ENCODE data around the gene TPSG1. TPM values are rescaled to one million over a fixed set of nuclear protein-coding genes. Genes with fewer than 3 reads are reported as not detected.
"Not testable (repeated sequence)": the region's sequence is repeated elsewhere in the genome, so short reads cannot be mapped to it uniquely, and the experiment has no call there.

TPSG1 gene
- total RNA-seq, 2 experiments from 2014 or later, result not detected

- DNase-seq; H3K27ac Mint-ChIP-seq; ATAC-seq; H3K9me3 Mint-ChIP-seq (ENCODE audit: low read depth); CTCF ChIA-PET; H3K36me3 Mint-ChIP-seq (ENCODE audit: low read depth); H3K4me1 Mint-ChIP-seq; POLR2A ChIA-PET; intact Hi-C loops (cut with DNase I, micrococcal nuclease); H3K4me3 Mint-ChIP-seq; H3K27me3 Mint-ChIP-seq: not testable (repeated sequence)
Measured at GRCh38 chr16:1225728-1226311, 752 bp upstream of the TPSG1 start.

- CTCF ChIA-PET, result no interaction called here
- intact Hi-C loops (cut with DNase I, micrococcal nuclease), result no loop called here
- no peak for ATAC-seq
- H3K27me3 Mint-ChIP-seq, result no peaks in the 10 kb centered on the region
- no peaks in the 10 kb centered on the region for H3K9me3 Mint-ChIP-seq (ENCODE audit: low read depth)
- no peaks in the 10 kb centered on the region for H3K4me1 Mint-ChIP-seq
- no peak overlapping the region for H3K4me3 Mint-ChIP-seq
- DNase-seq, result no peak
- no peak overlapping the region for H3K27ac Mint-ChIP-seq
- H3K36me3 Mint-ChIP-seq (ENCODE audit: low read depth), result no peaks in the 10 kb centered on the region
- POLR2A ChIA-PET, result no interaction called here
Measured at GRCh38 chr16:1224558-1224957, 510 bp downstream of the TPSG1 start.

GRCh38 chr16:1223355-1224214, 1.5 kb downstream of the TPSG1 start:
- ChIA-PET CTCF (no interaction called here), POLR2A (no interaction called here)
- ATAC-seq, result no peak
- no peaks in the 10 kb centered on the region for H3K9me3 Mint-ChIP-seq (ENCODE audit: low read depth)
- H3K27me3 Mint-ChIP-seq, result no peaks in the 10 kb centered on the region
- no peak overlapping the region for H3K4me3 Mint-ChIP-seq
- intact Hi-C loops (cut with DNase I, micrococcal nuclease), result no loop called here
- no peak overlapping the region for H3K27ac Mint-ChIP-seq
- no peak for DNase-seq
- H3K36me3 Mint-ChIP-seq (ENCODE audit: low read depth), result no peaks in the 10 kb centered on the region
- no peaks in the 10 kb centered on the region for H3K4me1 Mint-ChIP-seq

DNA sequence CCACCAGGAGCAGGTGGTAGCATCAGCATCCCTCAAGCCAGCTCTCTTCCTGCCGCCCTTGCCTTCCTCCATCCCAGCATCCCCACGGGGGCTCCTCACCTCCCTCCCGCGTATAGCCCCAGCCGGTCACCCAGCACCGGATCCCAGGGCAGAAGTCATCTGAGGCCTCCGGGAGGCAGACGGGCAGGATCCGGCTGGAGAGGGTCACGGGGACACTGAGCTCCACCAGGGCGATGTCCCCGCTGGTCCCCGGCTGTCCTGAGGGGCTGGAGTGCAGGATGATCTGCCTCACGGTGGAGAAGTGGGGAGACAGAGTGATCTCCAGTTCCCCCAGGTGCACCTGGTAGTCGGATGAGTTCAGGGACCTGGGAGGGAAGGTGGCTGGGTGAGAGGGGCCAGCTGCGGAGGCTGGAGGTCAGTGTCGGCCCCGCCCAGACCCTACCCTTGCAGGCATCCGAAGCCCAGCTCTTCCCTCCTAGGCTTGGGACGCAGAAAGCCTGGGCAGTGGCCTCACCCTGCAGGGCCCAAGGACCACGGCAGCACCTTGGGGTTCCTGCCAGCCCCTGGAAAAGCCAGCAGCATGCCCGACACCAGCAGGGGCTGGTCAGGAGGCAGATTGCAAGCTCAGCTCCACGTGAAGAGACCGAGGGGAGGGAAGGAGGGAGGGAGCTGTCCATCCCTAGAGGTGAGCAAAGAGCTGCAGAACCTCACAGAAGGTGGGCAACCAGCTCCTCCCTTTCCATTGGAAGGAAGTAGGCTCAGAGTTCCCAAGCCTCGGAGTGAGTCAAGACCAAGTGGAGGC, 2.3 kb downstream of the TPSG1 start:
- DNase-seq (no peak), ATAC-seq (no peak)
- Mint-ChIP-seq H3K9me3 (ENCODE audit: low read depth) (no peaks in the 10 kb centered on the region), H3K4me3 (no peak overlapping the region), H3K4me1 (no peaks in the 10 kb centered on the region), H3K27ac (no peak overlapping the region), H3K36me3 (ENCODE audit: low read depth) (no peaks in the 10 kb centered on the region), H3K27me3 (no peaks in the 10 kb centered on the region)
- intact Hi-C loops (cut with DNase I, micrococcal nuclease), result no loop called here
- ChIA-PET POLR2A (no interaction called here), CTCF (no interaction called here)

GRCh38 chr16:1221628-1222552, 3.2 kb downstream of the TPSG1 start:
- Mint-ChIP-seq H3K27me3 (no peaks in the 10 kb centered on the region), H3K4me3 (no peak overlapping the region), H3K9me3 (ENCODE audit: low read depth) (no peaks in the 10 kb centered on the region), H3K4me1 (no peaks in the 10 kb centered on the region), H3K27ac (no peak overlapping the region), H3K36me3 (ENCODE audit: low read depth) (no peaks in the 10 kb centered on the region)
- intact Hi-C loops (cut with DNase I, micrococcal nuclease), result no loop called here
- ChIA-PET CTCF (no interaction called here), POLR2A (no interaction called here)
- ATAC-seq (no peak), DNase-seq (no peak)

GRCh38 chr16:1220841-1221627, 4.0 kb downstream of the TPSG1 start:
- CTCF ChIA-PET, result no interaction called here

GRCh38 chr16:1220098-1220728, 4.9 kb downstream of the TPSG1 start:
- Mint-ChIP-seq H3K4me3 (no peak overlapping the region), H3K9me3 (ENCODE audit: low read depth) (no peaks in the 10 kb centered on the region), H3K36me3 (ENCODE audit: low read depth) (no peaks in the 10 kb centered on the region), H3K27me3 (no peaks in the 10 kb centered on the region), H3K4me1 (no peaks in the 10 kb centered on the region), H3K27ac (no peak overlapping the region)
- ATAC-seq (no peak), DNase-seq (no peak)
- intact Hi-C loops (cut with DNase I, micrococcal nuclease), result no loop called here
- ChIA-PET CTCF (no interaction called here), POLR2A (interaction anchor here (1.0 kb wide), 1 partner anchor 458 kb away, joined by 4 read pairs; the partner anchor contains the start of gene JPT2)

More at GRCh38 chr16:1220841-1221627, 4.0 kb downstream of the TPSG1 start:
- Mint-ChIP-seq H3K27ac (no peak overlapping the region), H3K9me3 (ENCODE audit: low read depth) (no peaks in the 10 kb centered on the region), H3K4me3 (no peak overlapping the region), H3K27me3 (no peaks in the 10 kb centered on the region), H3K36me3 (ENCODE audit: low read depth) (no peaks in the 10 kb centered on the region), H3K4me1 (no peaks in the 10 kb centered on the region)
- DNase-seq (no peak), ATAC-seq (no peak)
- intact Hi-C loops (cut with DNase I, micrococcal nuclease), result no loop called here
- POLR2A ChIA-PET, result interaction anchor here (1.0 kb wide), 1 partner anchor 457 kb away, joined by 4 read pairs; the partner anchor contains the start of gene JPT2

DNA sequence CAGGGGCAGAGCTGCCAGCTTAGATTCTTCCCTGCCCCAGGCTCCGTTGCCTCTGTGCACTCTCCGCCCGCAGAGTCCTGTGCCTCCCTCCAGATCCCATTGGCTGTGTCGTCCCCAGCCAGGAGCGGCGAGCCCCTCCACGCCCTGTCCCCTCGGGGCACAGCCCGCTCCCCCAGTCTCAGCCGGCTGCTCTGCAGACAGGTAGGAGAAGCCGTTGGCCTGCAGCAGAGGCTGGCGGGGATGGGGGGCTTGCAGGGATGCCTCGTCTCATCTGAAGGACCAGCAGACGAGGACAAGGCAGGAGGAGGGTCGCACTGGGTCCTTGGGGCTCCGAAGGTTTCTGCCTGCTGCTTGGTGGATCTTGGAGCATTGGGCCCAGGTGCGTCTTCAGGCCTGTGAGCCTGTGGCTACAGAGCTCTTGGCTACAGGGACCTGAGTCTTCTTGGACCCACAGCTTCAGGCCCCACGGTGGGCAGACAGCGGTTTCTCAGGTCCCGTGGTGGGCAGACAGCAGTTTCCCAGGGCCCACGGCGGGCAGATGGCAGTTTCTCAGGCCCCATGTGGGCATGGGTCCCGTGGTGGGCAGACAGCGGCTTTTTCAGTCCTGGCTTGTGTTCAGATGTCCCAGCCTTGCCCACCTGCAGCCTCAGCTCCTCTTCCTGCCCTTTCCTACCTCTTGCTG, 6.0 kb downstream of the TPSG1 start:
- no peak overlapping the region for H3K27ac Mint-ChIP-seq
- no peaks in the 10 kb centered on the region for H3K4me1 Mint-ChIP-seq
- H3K36me3 Mint-ChIP-seq (ENCODE audit: low read depth), result no peaks in the 10 kb centered on the region
- intact Hi-C loops (cut with DNase I, micrococcal nuclease), result no loop called here
- H3K9me3 Mint-ChIP-seq (ENCODE audit: low read depth), result no peaks in the 10 kb centered on the region
- H3K4me3 Mint-ChIP-seq, result no peak overlapping the region
- POLR2A ChIA-PET, result no interaction called here
- no peak for ATAC-seq
- DNase-seq, result no peak
- no peaks in the 10 kb centered on the region for H3K27me3 Mint-ChIP-seq
- CTCF ChIA-PET, result interaction anchor here (0.6 kb wide), 1 partner anchor 583 kb away, joined by 3 read pairs; no protein-coding TSS in a partner anchor

- H3K4me1 Mint-ChIP-seq, result no peaks in the 10 kb centered on the region
- ChIA-PET POLR2A (no interaction called here), CTCF (no interaction called here)
- H3K9me3 Mint-ChIP-seq (ENCODE audit: low read depth), result no peaks in the 10 kb centered on the region
- DNase-seq, result no peak
- no peaks in the 10 kb centered on the region for H3K36me3 Mint-ChIP-seq (ENCODE audit: low read depth)
- no peak for ATAC-seq
- no peaks in the 10 kb centered on the region for H3K27me3 Mint-ChIP-seq
- no peak overlapping the region for H3K27ac Mint-ChIP-seq
- intact Hi-C loops (cut with DNase I, micrococcal nuclease), result no loop called here
- H3K4me3 Mint-ChIP-seq, result no peak overlapping the region
Measured at GRCh38 chr16:1218061-1218929, 6.8 kb downstream of the TPSG1 start.
